Liver (tissue), 9 donors: ENCODE data around the gene TEKTIP1. TPM values are rescaled to one million over a fixed set of nuclear protein-coding genes. Genes with fewer than 3 reads are reported as not detected.

Experiments
- DNase-seq: peaks from one replicate; pipeline ENCODE4 v3.0.0-alpha.2; 2017; ENCODE audit warnings: low spot score
- H3K27ac ChIP-seq, 2 donors: one replicate each; pipeline ENCODE4 v1.7.0; 2013; ENCODE audit warnings: inconsistent platforms in 2 of 2, low read length in 2 of 2, control low read depth in 1 of 2, low read depth in 1 of 2, mild to moderate bottlenecking in 1 of 2
- H3K27me3 ChIP-seq, 4 donors: one replicate each; pipeline versions ENCODE4 v1.6.1 to v1.7.0; 2013; ENCODE audit warnings: low read length in 3 of 4, inconsistent platforms in 1 of 4, mild to moderate bottlenecking in 1 of 4, moderate library complexity in 1 of 4; ENCODE audit not compliant: control insufficient read depth in 4 of 4, insufficient read depth in 4 of 4
- H3K36me3 ChIP-seq, 4 donors: one replicate each; pipeline versions ENCODE4 v1.6.1 to v1.7.0; 2013; ENCODE audit warnings: low read length in 3 of 4, mild to moderate bottlenecking in 3 of 4, low read depth in 1 of 4, moderate library complexity in 1 of 4; ENCODE audit not compliant: control insufficient read depth in 4 of 4, insufficient read depth in 3 of 4
- H3K4me1 ChIP-seq, 4 donors: one replicate each; pipeline versions ENCODE4 v1.6.1 to v1.7.0; 2013; ENCODE audit warnings: low read length in 3 of 4, mild to moderate bottlenecking in 3 of 4, moderate library complexity in 1 of 4; ENCODE audit not compliant: control insufficient read depth in 4 of 4, insufficient read depth in 4 of 4
- H3K4me3 ChIP-seq, 3 donors: one replicate each; pipeline versions ENCODE4 v1.6.1 to v1.7.0; 2013; ENCODE audit warnings: low read length in 3 of 3, control low read depth in 1 of 3, low read depth in 1 of 3, mild to moderate bottlenecking in 1 of 3
- H3K9ac ChIP-seq, 2 donors: one replicate each; pipeline ENCODE4 v1.7.0; 2013; ENCODE audit warnings: low read length in 2 of 2, mild to moderate bottlenecking in 2 of 2, moderate library complexity in 2 of 2, control low read depth in 1 of 2, low read depth in 1 of 2
- H3K9me3 ChIP-seq, 4 donors: one replicate each; pipeline versions ENCODE4 v1.6.1 to v1.7.0; 2013; ENCODE audit warnings: low read length in 3 of 4; ENCODE audit not compliant: control insufficient read depth in 4 of 4
- EGR1 ChIP-seq, 2 donors: IDR thresholded peaks; 2 replicates each; pipeline ENCODE4 v1.6.1; 2016 to 2018; ENCODE audit warnings: antibody characterized with exemption in 2 of 2, low read depth in 2 of 2
- FOXA1 ChIP-seq: IDR thresholded peaks from 2 replicates; pipeline ENCODE4 v1.6.1; 2016; ENCODE audit warnings: antibody characterized with exemption
- FOXA2 ChIP-seq: IDR thresholded peaks from 2 replicates; pipeline ENCODE4 v1.6.1; 2016; ENCODE audit warnings: antibody characterized with exemption
- GABPA ChIP-seq, 2 donors: IDR thresholded peaks in 1 of 2; conservative IDR thresholded peaks in 1 of 2; 2 replicates each; pipeline ENCODE4 v1.6.1; 2016; ENCODE audit warnings: antibody characterized with exemption in 2 of 2, mild to moderate bottlenecking in 1 of 2, moderate library complexity in 1 of 2
- HNF4A ChIP-seq, 2 donors: conservative IDR thresholded peaks; 2 replicates each; pipeline ENCODE4 v1.6.1; 2016; ENCODE audit warnings: antibody characterized with exemption in 2 of 2, mild to moderate bottlenecking in 2 of 2
- HNF4G ChIP-seq: IDR thresholded peaks from 2 replicates; pipeline ENCODE4 v1.6.1; 2016; ENCODE audit warnings: antibody characterized with exemption
- JUND ChIP-seq, 2 donors: IDR thresholded peaks; 2 replicates each; pipeline ENCODE4 v1.6.1; 2016; ENCODE audit warnings: antibody characterized with exemption in 2 of 2
- NR2F2 ChIP-seq: IDR thresholded peaks from 2 replicates; pipeline ENCODE4 v1.6.1; 2016; ENCODE audit warnings: antibody characterized with exemption
- RAD21 ChIP-seq, 2 donors: IDR thresholded peaks; 2 replicates each; pipeline ENCODE4 v1.6.1; 2016; ENCODE audit warnings: antibody characterized with exemption in 2 of 2, mild to moderate bottlenecking in 2 of 2
- RXRA ChIP-seq, 2 donors: IDR thresholded peaks; 2 replicates each; pipeline ENCODE4 v1.6.1; 2017 to 2018; ENCODE audit warnings: antibody characterized with exemption in 2 of 2, mild to moderate bottlenecking in 1 of 2
- SP1 ChIP-seq: IDR thresholded peaks from 2 replicates; pipeline ENCODE4 v1.6.1; 2018; ENCODE audit warnings: antibody characterized with exemption, mild to moderate bottlenecking
- TAF1 ChIP-seq: conservative IDR thresholded peaks from 2 replicates; pipeline ENCODE4 v1.6.1; 2016; ENCODE audit warnings: antibody characterized with exemption, mild to moderate bottlenecking
- YY1 ChIP-seq: IDR thresholded peaks from 2 replicates; pipeline ENCODE4 v1.6.1; 2016; ENCODE audit warnings: antibody characterized with exemption, mild to moderate bottlenecking
- WGBS: extraction: QIAGEN DNeasy Blood & Tissue Kit; methylation state at CpG from one replicate; pipeline ENCODE4 v1.1.7; 2013; 5-methylcytosine and 5-hydroxymethylcytosine counted together
- polyA plus RNA-seq, 2 donors: library from polyadenylated mRNA; stranded (reverse) in 1 of 2; unstranded in 1 of 2; fragments of 200-250 nt in 1 of 2; fragments of >200 nt in 1 of 2; fragmentation: Nextera tagmentation in 1 of 2; extraction: Ambion mirVana in 1 of 2; gene quantifications; one replicate each; pipeline versions ENCODE4 v1.2.1 to v1.2.3, GENCODE V29; 2013 to 2015
- total RNA-seq, 2 donors: library from RNA; depleted of rRNA; stranded (reverse); fragments of >200 nt; gene quantifications; one replicate each; pipeline ENCODE4 v1.2.3, GENCODE V29; 2014
- TF ChIP-seq, protein P1 (sequence below): fragments of 150-350 bp; IDR thresholded peaks from 2 replicates; pipeline ENCODE4 v1.5.1; 2017; ENCODE audit warnings: improper control_type of control experiment, low read depth, low read length; ENCODE audit not compliant: missing input control
- TF ChIP-seq, protein P2 (sequence below): IDR thresholded peaks from 2 replicates; pipeline ENCODE4 v1.6.1; 2016; ENCODE audit warnings: antibody characterized with exemption, mild to moderate bottlenecking
- TF ChIP-seq, protein P3 (sequence below): IDR thresholded peaks from 2 replicates; pipeline ENCODE4 v1.6.1; 2016; ENCODE audit warnings: antibody characterized with exemption
- TF ChIP-seq, protein P4 (sequence below): IDR thresholded peaks from 2 replicates; pipeline ENCODE4 v1.6.1; 2016; ENCODE audit warnings: antibody characterized with exemption
- TF ChIP-seq, protein P5 (sequence below): IDR thresholded peaks from 2 replicates; pipeline ENCODE4 v1.6.1; 2016; ENCODE audit warnings: antibody characterized with exemption
- donor health status: healthy.
- donor health status: healthy.
- donor health status: healthy.
- donor health status: healthy.
- donor health status: healthy.

The TEKTIP1 gene
- total and polyA plus RNA-seq, 4 donors: 0.17 TPM; not detected in 3

DNA sequence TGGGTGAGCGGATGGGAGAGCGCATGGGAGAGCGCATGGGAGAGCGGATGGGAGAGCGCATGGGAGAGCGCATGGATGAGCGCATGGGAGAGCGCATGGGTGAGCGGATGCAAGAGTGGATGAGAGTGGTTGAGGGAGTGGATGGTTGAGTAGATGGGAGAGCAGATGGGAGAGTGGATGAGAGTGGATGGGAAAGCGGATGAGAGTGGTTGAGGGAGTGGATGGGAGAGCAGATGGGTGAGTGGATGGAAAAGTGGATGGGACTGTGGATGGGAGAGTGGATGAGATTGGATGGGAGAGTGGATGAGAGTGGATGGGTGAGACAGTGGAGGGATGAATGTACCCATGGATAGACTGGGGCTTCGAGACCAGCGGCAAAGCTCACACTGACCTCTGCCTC lies 8.6 kb upstream of the TEKTIP1 start:
- no peak for DNase-seq
- Histone ChIP-seq H3K4me1 (no peaks in the 10 kb centered on the region), H3K27me3 (no peaks in the 10 kb centered on the region), H3K9ac (no peak overlapping the region), H3K27ac (no peak overlapping the region), H3K9me3 (no peaks in the 10 kb centered on the region), H3K4me3 (no peak overlapping the region), H3K36me3 (peaks cover 16 to 75% (median 34%) of the 10 kb centered on the region in 4 donors)
- WGBS: over 99% methylated on average over 12 of the region's 12 CpGs
- TF ChIP-seq, protein P1, sequence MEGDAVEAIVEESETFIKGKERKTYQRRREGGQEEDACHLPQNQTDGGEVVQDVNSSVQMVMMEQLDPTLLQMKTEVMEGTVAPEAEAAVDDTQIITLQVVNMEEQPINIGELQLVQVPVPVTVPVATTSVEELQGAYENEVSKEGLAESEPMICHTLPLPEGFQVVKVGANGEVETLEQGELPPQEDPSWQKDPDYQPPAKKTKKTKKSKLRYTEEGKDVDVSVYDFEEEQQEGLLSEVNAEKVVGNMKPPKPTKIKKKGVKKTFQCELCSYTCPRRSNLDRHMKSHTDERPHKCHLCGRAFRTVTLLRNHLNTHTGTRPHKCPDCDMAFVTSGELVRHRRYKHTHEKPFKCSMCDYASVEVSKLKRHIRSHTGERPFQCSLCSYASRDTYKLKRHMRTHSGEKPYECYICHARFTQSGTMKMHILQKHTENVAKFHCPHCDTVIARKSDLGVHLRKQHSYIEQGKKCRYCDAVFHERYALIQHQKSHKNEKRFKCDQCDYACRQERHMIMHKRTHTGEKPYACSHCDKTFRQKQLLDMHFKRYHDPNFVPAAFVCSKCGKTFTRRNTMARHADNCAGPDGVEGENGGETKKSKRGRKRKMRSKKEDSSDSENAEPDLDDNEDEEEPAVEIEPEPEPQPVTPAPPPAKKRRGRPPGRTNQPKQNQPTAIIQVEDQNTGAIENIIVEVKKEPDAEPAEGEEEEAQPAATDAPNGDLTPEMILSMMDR: no peak

DNA sequence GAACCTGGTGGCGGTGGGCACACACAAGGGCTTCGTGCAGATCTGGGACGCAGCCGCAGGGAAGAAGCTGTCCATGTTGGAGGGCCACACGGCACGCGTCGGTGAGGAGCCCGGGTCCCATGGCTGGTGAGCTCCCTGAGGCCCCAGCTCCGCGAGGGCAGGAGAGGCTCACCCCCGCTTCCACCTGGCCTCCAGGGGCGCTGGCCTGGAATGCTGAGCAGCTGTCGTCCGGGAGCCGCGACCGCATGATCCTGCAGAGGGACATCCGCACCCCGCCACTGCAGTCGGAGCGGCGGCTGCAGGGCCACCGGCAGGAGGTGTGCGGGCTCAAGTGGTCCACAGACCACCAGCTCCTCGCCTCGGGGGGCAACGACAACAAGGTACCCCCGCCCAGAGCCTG lies 7.3 kb upstream of the TEKTIP1 start:
- Histone ChIP-seq H3K27me3 (no peaks in the 10 kb centered on the region), H3K36me3 (peaks cover 15 to 73% (median 34%) of the 10 kb centered on the region in 4 donors), H3K9ac (no peak overlapping the region), H3K27ac (no peak overlapping the region), H3K4me1 (no peaks in the 10 kb centered on the region), H3K4me3 (no peak overlapping the region), H3K9me3 (no peaks in the 10 kb centered on the region)
- WGBS: 96% methylated on average over 29 of the region's 29 CpGs
- TF ChIP-seq RXRA (IDR thresholded peaks at IDR 0.05) (no peak), TAF1 (no peak), EGR1 (IDR thresholded peaks at IDR 0.05; ENCODE audit: low read depth in 2 of 2) (no peak), YY1 (no peak), HNF4A (conservative IDR thresholded peaks at IDR 0.05) (no peak), FOXA1 (no peak), HNF4G (no peak), NR2F2 (no peak), RAD21 (IDR thresholded peaks at IDR 0.05) (no peak), GABPA (IDR thresholded peaks at IDR 0.05 in 1 of 2, conservative IDR thresholded peaks at IDR 0.05 in 1 of 2) (no peak), SP1 (no peak), FOXA2 (no peak), JUND (IDR thresholded peaks at IDR 0.05) (no peak)
- TF ChIP-seq, protein P1: no peak
- TF ChIP-seq, protein P2, sequence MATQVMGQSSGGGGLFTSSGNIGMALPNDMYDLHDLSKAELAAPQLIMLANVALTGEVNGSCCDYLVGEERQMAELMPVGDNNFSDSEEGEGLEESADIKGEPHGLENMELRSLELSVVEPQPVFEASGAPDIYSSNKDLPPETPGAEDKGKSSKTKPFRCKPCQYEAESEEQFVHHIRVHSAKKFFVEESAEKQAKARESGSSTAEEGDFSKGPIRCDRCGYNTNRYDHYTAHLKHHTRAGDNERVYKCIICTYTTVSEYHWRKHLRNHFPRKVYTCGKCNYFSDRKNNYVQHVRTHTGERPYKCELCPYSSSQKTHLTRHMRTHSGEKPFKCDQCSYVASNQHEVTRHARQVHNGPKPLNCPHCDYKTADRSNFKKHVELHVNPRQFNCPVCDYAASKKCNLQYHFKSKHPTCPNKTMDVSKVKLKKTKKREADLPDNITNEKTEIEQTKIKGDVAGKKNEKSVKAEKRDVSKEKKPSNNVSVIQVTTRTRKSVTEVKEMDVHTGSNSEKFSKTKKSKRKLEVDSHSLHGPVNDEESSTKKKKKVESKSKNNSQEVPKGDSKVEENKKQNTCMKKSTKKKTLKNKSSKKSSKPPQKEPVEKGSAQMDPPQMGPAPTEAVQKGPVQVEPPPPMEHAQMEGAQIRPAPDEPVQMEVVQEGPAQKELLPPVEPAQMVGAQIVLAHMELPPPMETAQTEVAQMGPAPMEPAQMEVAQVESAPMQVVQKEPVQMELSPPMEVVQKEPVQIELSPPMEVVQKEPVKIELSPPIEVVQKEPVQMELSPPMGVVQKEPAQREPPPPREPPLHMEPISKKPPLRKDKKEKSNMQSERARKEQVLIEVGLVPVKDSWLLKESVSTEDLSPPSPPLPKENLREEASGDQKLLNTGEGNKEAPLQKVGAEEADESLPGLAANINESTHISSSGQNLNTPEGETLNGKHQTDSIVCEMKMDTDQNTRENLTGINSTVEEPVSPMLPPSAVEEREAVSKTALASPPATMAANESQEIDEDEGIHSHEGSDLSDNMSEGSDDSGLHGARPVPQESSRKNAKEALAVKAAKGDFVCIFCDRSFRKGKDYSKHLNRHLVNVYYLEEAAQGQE: no peak
- TF ChIP-seq, protein P3, sequence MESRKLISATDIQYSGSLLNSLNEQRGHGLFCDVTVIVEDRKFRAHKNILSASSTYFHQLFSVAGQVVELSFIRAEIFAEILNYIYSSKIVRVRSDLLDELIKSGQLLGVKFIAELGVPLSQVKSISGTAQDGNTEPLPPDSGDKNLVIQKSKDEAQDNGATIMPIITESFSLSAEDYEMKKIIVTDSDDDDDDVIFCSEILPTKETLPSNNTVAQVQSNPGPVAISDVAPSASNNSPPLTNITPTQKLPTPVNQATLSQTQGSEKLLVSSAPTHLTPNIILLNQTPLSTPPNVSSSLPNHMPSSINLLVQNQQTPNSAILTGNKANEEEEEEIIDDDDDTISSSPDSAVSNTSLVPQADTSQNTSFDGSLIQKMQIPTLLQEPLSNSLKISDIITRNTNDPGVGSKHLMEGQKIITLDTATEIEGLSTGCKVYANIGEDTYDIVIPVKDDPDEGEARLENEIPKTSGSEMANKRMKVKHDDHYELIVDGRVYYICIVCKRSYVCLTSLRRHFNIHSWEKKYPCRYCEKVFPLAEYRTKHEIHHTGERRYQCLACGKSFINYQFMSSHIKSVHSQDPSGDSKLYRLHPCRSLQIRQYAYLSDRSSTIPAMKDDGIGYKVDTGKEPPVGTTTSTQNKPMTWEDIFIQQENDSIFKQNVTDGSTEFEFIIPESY: no peak
- TF ChIP-seq, protein P4, sequence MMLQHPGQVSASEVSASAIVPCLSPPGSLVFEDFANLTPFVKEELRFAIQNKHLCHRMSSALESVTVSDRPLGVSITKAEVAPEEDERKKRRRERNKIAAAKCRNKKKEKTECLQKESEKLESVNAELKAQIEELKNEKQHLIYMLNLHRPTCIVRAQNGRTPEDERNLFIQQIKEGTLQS: no peak
- TF ChIP-seq, protein P5, sequence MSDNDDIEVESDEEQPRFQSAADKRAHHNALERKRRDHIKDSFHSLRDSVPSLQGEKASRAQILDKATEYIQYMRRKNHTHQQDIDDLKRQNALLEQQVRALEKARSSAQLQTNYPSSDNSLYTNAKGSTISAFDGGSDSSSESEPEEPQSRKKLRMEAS: no peak
- no peak for DNase-seq
